ENCODE results near the gene BRMS1L.
A peak's percentile ranks its signal among the peaks of the same experiment; 100 is the strongest.
"Not testable (repeated sequence)": the region's sequence is repeated elsewhere in the genome, so short reads cannot be mapped to it uniquely, and the experiment has no call there.

BRMS1L gene, protein sequence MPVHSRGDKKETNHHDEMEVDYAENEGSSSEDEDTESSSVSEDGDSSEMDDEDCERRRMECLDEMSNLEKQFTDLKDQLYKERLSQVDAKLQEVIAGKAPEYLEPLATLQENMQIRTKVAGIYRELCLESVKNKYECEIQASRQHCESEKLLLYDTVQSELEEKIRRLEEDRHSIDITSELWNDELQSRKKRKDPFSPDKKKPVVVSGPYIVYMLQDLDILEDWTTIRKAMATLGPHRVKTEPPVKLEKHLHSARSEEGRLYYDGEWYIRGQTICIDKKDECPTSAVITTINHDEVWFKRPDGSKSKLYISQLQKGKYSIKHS

DNA sequence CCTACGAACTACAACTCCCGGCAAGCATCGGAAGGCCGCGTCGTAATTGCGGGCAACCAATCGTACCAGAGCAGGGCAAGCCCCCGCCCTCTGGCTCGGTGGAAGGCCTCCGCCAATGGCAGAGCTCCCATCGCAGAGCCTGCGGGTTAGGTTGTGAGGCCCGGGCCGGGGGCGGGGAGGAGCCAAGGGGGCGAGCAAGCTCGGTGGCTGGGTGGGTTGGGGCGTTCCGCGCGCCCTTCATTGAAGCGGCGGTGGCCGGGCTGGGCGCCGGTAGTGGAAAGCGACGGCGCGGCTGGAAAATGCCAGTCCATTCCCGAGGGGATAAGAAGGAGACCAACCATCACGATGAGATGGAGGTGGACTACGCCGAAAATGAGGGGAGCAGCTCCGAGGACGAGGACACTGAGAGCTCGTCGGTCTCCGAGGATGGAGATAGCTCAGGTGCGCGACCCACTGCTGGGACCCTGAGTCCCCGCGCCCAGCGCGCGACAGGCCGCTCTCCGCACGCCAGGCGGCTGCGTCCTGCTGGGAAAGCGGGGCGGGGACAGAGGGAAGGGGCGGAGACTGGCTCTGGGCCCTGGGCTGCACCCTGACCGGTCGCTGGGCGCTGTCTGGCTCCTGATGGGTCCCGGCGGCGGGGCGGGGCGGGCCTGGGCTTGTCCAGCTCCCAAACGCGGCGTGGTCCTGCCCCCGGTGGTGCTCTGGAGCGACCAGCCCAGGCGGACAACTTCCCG lies at the start of gene BRMS1L:
BRMS1L (plus strand) TSS at position 121 of the 734 bp plus-strand sequence; CDS start at position 300, 179 bp downstream.
- peak; percentile 78 to 99 (median 96) for DNase-seq

DNA sequence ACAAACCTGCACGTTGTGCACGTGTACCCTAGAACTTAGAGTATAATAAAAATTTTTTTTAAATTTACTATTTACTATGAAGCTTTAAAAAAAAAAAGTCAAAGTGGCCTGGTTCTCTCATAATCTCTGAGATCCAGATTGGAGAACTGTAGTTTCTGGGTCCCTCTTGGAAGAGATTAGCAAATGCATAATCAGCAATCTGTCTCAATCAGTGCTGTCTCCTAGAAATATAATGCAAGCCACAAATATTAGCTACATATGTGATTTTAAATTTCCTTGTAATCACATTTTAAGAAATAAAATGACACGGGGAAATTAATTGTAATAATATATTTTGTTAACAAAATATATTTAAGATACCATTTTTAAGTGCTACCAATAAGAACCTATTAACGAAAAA lies 49.3 kb upstream of the BRMS1L start:
- DNase-seq = no peak

DNA sequence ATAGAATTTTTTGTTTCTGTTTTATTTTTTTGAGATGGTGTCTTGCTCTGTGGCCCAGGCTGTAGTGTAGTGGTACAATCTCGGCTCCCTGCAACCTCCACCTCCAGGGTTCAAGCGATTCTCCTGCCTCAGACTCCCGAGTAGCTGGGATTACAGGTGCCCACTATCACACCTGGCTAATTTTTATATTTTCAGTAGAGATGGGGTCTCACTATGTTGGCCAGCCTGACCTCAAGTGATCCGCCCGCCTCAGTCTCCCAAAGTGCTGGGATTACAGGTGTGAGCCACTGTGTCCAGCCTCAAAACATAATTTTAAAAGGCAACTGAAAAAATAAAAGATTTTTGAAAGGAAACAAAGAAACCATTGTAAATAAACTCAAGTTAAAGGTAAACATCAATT lies 48.6 kb upstream of the BRMS1L start:
- DNase-seq = not testable (repeated sequence)

DNA sequence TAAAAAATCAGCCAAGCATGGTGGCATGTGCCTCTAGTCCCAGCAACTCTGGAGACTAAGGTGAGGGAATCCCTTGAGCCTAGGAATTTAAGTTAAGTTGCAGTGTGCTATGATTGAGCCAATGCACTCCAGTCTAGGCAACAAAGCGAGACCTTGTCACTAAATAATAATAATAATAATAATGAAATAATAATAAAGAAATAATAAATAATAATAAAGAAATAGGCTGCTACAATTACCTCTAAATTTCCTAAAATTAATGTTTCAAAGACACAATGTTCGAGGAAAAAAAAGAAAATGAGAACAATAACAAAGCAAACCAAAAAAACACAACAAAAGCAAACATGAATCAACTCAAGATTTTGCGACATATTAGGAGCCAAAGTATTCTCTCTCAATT lies 46.8 kb upstream of the BRMS1L start:
- no peak for DNase-seq

DNA sequence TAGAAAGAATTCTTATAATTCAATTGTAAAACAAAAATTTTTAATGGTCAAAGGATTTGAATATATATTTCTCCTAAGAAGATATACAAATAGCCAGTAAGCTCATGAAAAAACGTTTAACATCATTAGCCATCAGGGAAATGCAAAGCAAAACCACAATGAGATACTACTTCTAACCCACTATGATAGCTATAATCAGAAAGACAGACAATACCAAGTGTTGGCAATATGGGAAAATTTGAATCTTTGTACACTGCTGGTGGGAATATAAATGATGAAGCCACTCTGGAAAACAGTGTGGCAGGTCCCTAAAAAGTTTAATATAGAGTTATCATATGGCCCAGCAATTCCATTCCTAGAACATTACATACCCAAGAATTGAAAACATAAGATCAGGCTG lies 42.4 kb upstream of the BRMS1L start:
- DNase-seq = no peak

DNA sequence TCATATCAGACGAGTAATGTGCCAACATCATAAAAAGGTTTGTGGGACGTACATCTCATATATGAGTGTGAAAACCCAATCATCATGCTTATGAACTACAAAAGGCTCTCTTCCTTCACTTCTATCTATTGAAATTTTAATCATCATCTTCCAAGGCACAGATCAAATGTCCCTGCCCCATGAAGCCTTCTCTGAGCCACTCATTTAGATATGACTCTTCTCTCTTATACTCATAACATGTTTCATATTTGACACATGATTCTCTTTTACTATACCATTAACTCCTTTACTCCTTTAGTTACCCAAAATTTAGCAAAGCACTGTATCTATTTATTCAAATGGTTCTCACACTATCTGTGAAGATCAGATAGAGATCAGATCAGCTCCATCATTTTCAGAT lies 39.3 kb upstream of the BRMS1L start:
- no peak for DNase-seq

DNA sequence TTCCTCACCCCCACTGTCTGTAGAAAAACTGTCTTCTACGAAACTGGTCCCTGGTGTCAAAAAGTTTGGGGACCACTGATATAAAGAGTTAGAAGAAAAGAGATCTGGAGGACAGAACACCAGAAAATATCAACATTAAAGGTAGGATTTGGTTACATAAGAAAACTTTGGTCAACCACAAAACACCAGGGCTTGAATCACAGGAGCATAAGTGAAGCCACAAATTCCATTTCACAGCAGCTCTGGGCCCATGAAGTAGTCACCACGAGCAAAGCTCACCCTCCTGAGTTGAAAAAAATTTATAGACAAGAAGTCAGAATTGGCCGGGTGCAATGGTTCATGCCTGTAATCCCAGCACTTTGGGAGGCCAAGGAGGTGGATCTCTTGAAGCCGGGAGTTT lies 36.5 kb upstream of the BRMS1L start:
- no peak for DNase-seq

DNA sequence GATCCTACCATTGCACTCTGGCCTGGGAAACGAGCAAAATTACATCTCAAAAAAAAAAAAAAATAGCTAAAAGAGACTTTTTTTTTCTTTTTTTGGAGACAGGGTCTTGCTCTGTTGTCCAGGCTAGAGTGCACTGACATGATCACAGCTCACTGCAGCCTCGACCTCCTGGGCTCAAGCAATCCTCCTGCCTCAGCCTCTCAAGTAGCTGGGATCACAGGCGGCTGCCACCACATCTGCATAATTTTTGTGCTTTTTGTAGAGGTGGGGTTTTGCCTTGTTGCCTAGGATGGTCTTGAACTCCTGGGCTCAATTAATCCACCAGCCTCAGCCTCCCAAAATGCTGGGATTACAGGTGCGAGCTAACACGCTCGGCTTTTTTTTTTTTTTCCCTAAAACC lies 28.3 kb upstream of the BRMS1L start:
- DNase-seq = no peak

DNA sequence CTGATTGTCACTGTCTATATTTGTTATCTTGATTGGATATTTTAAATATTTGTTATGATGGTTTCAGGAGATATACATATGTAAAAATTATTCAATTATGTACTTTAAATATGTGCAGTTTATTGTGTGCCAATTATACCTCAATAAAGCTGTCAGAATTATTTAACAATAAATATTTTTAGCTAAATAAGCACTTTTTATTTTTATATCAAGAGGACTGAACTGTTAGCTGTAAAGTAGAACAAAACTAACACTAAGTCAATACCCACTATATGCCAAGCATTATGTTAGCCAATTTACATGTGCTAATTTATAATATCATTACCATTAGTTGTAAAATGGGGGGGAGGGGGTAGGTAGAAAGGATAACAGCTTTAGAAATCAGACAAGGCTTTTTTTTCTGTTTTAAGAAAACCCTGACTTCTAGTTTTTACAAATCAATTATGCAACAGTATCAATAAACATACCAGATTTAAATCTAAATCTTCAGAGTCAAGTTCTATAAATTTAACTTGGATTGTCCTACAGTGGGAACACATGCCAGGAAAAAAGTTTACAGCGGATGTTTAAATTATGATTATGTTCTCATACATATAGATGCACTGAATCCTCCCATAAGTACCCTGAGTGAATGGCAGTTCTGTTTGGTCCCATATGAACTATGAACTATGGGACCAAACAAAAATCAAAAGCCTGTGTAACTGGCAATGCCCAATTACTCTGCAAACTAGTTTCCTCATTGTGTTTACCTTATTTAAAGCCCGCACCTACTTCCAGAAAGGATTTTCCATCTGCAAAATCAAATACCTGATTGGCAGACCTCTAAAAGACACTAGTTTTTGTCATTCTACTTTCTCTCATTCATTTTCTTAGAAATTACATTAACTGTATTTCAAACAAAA lies 19.9 kb upstream of the BRMS1L start:
- DNase-seq = no peak

DNA sequence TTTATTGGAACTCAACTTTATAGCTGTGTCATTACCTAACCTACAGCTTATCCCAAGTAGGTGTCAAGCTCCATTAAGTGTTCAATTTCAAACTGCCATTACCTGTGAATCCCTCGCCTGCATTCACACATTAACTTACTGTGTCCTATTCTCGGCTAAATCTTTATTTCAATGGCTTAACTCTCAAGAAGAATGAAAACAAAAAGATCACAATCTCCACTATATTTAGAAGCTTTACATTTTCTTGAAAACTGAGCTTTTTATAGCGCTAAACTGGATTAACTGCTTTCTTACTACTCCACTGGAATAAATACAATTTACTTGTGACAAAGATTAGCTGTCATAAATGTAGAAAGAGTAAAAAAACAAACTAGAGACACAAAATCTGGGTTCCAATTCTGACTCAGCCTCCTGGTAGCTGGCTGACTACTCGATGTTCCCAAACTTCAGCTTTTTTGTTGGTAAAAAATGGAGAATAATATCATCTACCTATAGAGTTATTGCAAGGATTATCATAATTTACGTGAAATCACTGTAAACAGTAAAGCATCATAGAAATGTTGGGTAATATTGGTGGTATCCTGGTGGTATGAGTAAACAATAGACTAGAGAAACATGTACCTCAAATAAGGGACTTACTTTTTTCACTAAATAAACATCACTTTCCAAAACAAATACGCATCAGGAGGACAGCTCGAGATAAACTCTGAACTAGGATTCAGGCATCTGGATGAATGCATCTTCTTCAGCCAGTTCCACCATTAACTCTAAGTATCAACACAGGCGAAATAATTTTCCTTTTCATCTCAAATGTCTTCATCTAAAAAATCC lies 18.8 kb upstream of the BRMS1L start:
- no peak for DNase-seq

DNA sequence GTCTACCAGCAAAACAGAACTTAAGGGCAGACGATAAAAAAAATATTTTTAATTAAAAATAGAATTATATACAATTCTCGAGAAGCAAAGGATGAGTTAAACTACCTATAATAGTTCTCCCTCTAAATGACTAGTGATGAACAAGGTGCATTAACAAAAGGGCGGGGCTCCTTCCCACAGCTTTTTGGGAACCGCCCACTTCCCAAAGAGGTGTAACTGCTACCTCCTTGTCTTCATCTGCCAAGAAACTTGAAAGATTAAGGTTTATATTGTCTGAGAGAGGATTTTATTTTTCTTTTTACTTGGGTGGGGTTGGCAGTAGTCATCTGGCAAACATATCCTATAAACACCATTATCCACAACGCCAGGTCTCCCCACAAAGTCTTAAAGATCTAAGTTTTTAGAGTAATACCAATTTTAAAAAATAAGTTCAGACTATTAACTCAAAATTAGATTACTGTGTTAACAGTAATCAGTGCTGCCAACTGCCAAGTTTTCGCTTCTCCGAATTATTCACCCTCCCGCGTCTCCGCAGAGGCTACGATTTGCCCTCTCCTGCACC lies 18.0 kb upstream of the BRMS1L start:
- DNase-seq = peak in 2 of 51 donors; percentile 6 to 39

DNA sequence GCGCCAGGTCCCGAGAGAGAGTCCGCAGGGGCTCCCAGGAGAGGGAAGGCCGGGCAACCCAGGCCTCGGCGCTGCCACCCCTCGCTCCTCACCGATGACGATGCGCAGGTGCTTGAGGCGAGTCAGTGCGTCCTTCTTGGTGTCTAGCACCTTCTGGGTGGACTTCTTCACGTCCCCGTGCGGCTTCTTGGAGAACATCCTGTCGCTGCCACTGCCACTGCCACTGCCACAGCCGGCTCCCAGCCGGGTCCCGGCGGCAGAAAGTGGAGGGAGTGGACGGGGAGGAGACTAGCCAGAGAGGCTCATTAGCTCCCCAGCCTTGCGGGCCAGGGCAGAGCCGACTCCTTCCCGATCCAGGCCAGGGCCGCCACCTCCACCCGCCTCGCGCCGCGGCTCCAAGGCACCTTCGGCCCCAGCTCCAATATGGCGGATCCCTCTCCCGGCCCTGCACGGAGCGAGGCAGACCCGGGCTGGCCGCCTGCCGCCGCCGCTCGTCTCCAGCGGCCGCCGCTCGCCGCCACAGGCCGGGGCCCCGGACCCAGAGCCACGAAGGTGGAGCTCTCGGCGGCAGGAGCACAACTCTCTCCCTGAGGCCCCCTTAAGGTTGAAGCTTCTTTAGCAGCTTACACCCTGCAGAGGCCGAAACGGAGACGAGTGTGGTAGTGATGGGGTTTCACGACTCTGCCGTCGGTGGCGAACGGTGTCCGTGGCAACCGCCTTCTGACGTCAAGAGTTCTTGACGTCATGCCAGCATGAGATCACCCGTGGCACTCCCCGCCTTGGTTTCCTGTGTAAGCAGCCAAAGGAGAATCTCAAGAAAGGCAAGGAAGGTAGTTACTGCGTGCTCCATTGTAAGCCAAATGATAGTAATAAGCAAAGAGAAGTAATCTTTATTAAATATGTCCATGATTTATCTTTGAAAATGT lies 17.2 kb upstream of the BRMS1L start, which contains the start of gene RALGAPA1:
RALGAPA1 (minus strand) TSS at position 658 of the 926 bp plus-strand sequence; CDS start at position 198, 460 bp downstream.
- DNase-seq = peak; percentile 27 to 95 (median 83)

DNA sequence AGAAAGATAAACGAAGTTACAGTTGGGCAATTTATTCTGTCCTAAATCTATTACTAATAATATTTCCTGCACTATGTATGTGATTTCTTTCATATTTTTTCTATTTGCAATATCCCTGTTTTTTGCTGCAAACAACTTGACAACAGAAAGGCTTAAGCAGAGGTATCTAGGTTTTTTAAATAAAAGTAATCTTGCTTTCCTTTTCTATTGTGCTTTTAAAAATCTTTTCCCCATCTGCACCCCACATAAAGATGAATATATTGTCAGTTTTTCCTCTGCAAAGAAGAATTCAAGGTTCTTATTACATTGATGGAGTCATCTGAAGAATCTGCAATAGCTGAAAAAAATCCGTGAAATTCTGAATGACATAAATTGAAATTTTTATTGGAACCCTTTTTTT lies 16.5 kb upstream of the BRMS1L start:
- DNase-seq = no peak

DNA sequence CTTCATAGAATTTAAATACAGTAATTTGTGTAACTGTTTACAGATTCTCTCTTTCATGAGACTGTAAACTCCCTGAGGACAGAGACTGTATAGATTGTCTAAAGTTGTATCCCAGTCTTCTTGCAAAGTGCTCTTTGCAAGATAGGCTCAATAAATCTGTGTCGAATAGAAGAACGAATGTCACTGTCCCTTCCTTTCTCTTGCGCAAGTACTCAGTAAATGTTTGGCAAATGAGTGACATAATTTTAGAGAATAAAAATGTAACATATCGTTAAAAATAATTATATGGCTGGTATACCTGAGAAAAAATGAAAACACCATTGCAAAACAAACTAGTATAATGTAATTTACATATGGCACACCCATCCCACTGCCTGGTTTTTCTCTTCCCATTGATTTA lies 15.2 kb upstream of the BRMS1L start:
- no peak for DNase-seq

DNA sequence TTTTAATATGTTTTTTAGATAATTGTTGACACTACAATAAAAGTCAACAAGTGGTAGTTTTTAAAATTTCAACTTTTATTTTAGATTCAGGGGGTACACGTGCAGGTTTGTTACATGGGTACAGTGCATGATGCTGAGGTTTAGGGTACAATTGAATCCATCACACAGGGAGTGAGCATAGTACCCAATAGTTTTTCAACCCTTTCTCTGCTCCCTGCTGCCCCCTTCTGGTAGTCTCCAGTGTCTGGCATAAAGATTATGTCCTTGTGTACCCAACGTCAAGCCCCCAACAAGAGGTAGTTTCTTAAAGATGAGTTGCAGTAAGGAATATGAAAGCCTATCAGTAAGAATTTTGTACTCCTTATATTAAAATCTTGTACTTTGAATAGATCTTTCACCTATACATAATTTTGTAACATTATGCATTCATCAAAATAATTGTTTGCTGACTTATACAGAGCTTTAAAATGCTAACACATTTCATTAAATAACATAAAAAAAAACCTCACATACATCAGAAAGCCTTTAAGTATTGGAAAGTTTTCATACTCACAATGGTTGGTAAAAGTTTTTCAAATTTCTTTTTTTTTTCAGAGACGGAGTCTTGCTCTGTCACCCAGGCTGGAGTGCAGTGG lies 11.7 kb upstream of the BRMS1L start:
- DNase-seq = peak in 26 of 51 donors; percentile 3 to 66 (median 16)

DNA sequence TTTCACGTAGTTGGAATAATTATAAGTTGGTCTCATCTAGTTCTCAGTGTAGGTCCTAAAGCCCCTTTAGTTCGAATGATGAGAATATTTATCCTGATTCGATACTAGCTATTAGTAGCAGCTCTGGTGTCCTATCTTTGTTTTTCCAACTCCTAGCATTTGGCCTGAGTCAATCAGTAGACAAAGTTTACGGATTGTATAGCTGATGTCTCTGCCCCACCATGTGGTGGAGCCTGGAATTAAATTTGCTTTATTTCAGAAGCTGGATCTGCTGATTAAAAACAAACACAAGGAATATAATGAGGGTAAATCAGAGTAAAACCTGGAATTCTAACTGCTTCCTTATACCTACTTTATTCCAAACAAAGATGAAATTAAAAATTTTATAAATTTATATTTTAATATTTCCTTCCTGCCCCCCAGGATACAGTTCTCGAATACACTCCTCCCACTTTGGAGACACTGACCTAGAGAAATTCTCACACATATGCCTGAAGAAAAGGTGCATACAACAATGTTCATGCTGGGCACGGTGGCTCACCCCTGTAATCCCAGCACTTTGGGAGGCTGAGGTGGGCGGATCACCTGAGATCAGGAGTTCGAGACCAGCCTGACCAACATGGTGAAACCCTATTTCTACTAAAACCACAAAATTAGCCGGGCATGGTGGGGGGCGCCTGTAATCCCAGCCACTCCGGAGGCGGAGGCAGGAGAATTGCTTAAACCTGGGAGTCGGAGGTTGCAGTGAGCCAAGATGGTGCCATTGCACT lies 7.6 kb upstream of the BRMS1L start:
- peak in 12 of 51 donors; percentile 1 to 47 (median 16) for DNase-seq

DNA sequence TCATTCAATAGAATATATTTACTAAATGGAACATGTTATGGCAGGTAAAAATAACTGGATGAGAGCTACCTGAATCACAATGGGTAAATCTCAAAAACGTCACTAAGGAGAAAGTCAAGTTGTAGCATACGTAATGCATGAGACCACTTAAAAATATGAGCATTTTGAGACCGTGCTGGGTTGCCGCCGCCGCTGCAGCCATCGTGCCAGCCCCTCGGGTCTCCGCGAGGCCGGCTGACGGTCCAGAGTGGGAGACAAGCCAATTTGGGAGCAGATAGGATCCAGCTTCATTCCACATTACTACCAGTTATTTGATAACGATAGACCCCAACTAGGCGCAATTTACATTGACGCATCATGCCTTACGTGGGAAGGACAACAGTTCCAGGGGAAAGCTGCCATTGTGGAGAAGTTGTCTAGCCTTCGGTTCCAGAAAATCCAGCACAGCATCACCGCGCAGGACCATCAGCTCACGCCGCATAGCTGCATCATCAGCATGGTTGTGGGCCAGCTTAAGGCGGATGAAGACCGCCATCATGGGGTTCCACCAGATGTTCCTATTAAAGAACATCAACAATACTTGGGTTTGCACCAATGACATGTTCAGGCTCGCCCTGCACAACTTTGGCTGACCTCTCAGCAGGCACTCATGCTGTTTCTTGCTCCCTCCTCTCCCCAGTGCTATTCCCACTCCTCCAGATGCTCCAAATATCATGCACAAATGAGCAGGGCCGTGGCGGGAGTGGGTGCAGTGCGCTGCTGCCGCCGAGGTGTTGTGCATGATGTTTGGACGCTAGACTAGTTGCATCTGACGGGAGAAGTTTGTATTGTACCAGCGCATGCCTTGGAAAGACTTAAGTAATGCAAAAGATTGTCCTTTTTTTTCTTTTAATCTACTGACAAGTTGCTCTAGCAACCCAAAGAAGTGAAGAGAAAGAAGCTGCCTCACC lies 6.3 kb upstream of the BRMS1L start:
- no peak for DNase-seq
